CD4-positive, CD25-positive, alpha-beta regulatory T cell (primary cell): ENCODE measurements around the gene NFIC. TPM values are rescaled to one million over a fixed set of nuclear protein-coding genes. Genes with fewer than 3 reads are reported as not detected.
"Not testable (repeated sequence)": the region's sequence is repeated elsewhere in the genome, so short reads cannot be mapped to it uniquely, and the experiment has no call there.

Experiments
- ATAC-seq, 2 donors: fragments of 150-1000 bp; cut with Tn5 transposase; one replicate each; pipeline ENCODE4 v1.10.0; 2021; ENCODE audit warnings: low read depth in 2 of 2, moderate number of reproducible peaks in 2 of 2, moderate library complexity in 1 of 2
- DNase-seq, 3 donors: peaks; one replicate each; pipeline versions ENCODE4 v3.0.0 to v3.0.0-alpha.2; 2012 to 2022; ENCODE audit warnings: mixed read lengths in 1 of 3
- H3K27ac ChIP-seq: one replicate; pipeline ENCODE4 v1.7.0; 2013; ENCODE audit warnings: mild to moderate bottlenecking, low read length; ENCODE audit not compliant: insufficient read depth, poor library complexity, severe bottlenecking
- H3K27me3 ChIP-seq: one replicate; pipeline ENCODE4 v1.7.0; 2013; ENCODE audit warnings: low read length; ENCODE audit not compliant: control insufficient read depth, insufficient read depth
- H3K36me3 ChIP-seq: one replicate; pipeline ENCODE4 v1.7.0; 2013; ENCODE audit warnings: mild to moderate bottlenecking, low read length, moderate library complexity; ENCODE audit not compliant: control insufficient read depth, insufficient read depth
- H3K4me1 ChIP-seq: 2 replicates; pipeline ENCODE4 v1.7.0; 2013; ENCODE audit warnings: mild to moderate bottlenecking, low read length; ENCODE audit not compliant: insufficient read depth, control insufficient read depth, poor library complexity, severe bottlenecking
- H3K4me3 ChIP-seq: one replicate; pipeline ENCODE4 v1.7.0; 2013; ENCODE audit warnings: low read depth, mild to moderate bottlenecking, low read length, moderate library complexity
- H3K9me3 ChIP-seq, 2 experiments: 1 replicate in 1 of 2; 2 replicates in 1 of 2; pipeline ENCODE4 v1.7.0; 2013; ENCODE audit warnings: low read length in 2 of 2, mild to moderate bottlenecking in 1 of 2, moderate library complexity in 1 of 2; ENCODE audit not compliant: control insufficient read depth in 2 of 2
- H3K27ac Mint-ChIP-seq, 3 donors: one replicate each; pipeline ENCODE4 v1.8.0; 2020 to 2022; ENCODE audit warnings: mild to moderate bottlenecking in 3 of 3, mixed read lengths in 3 of 3, moderate library complexity in 2 of 3
- H3K27me3 Mint-ChIP-seq: one replicate; pipeline ENCODE4 v1.8.0; 2022; ENCODE audit warnings: mild to moderate bottlenecking, mixed read lengths
- H3K36me3 Mint-ChIP-seq: one replicate; pipeline ENCODE4 v1.8.0; 2020; ENCODE audit warnings: mixed read lengths
- H3K4me1 Mint-ChIP-seq, 4 donors: one replicate each; pipeline ENCODE4 v1.8.0; 2020 to 2022; ENCODE audit warnings: mixed read lengths in 4 of 4, mild to moderate bottlenecking in 1 of 4
- H3K4me3 Mint-ChIP-seq, 4 donors: one replicate each; pipeline ENCODE4 v1.8.0; 2020 to 2022; ENCODE audit warnings: mild to moderate bottlenecking in 4 of 4, mixed read lengths in 4 of 4, moderate library complexity in 3 of 4
- H3K9me3 Mint-ChIP-seq, 7 donors: one replicate each; pipeline ENCODE4 v1.8.0; 2020 to 2022; ENCODE audit warnings: mixed read lengths in 7 of 7, mild to moderate bottlenecking in 3 of 7, moderate library complexity in 2 of 7
- polyA plus RNA-seq, 4 donors: library from polyadenylated mRNA; unstranded; fragments of 300-500 nt; fragmentation: Illumina TruSeq; gene quantifications; one replicate each; pipeline ENCODE4 v1.2.3, GENCODE V29; 2021
- total RNA-seq: library from RNA; stranded (reverse); gene quantifications from one replicate; pipeline ENCODE4 v1.2.3, GENCODE V29; 2022

The NFIC gene
- total and polyA plus RNA-seq, 5 donors from 2014 or later, result 3.7 to 17.8 (median 4.2) TPM

GRCh38 chr19:3348469-3348868 is 17.9 kb upstream of the NFIC start:
- H3K4me3 ChIP-seq, H3K27me3 Mint-ChIP-seq, ATAC-seq, DNase-seq, H3K4me3 Mint-ChIP-seq, H3K36me3 ChIP-seq, H3K9me3 Mint-ChIP-seq, H3K27me3 ChIP-seq, H3K9me3 ChIP-seq, H3K4me1 ChIP-seq, H3K36me3 Mint-ChIP-seq, H3K27ac ChIP-seq, H3K4me1 Mint-ChIP-seq, H3K27ac Mint-ChIP-seq: not testable (repeated sequence)

GRCh38 chr19:3350014-3350663 is 16.2 kb upstream of the NFIC start:
- no peak for ATAC-seq

GRCh38 chr19:3351702-3352447 is 14.5 kb upstream of the NFIC start:
- Mint-ChIP-seq H3K4me3 (peak overlapping the region in 1 of 4 donors; percentile 38), H3K27ac (no peak overlapping the region), H3K36me3 (peaks cover 4% of the 10 kb centered on the region), H3K4me1 (peaks cover 0 to 2% (median 0%) of the 10 kb centered on the region in 4 donors), H3K9me3 (no peaks in the 10 kb centered on the region), H3K27me3 (peaks cover 12% of the 10 kb centered on the region)
- Histone ChIP-seq H3K36me3 (no peaks in the 10 kb centered on the region), H3K4me1 (no peaks in the 10 kb centered on the region), H3K27me3 (no peaks in the 10 kb centered on the region), H3K27ac (no peak overlapping the region), H3K9me3 (no peaks in the 10 kb centered on the region), H3K4me3 (no peak overlapping the region)
- no peak for ATAC-seq
- no peak for DNase-seq

More at GRCh38 chr19:3350014-3350663, 16.2 kb upstream of the NFIC start:
- Mint-ChIP-seq H3K27ac (no peak overlapping the region), H3K4me1 (no peaks in the 10 kb centered on the region), H3K9me3 (no peaks in the 10 kb centered on the region), H3K36me3 (peaks cover 4% of the 10 kb centered on the region), H3K27me3 (peaks cover 9% of the 10 kb centered on the region), H3K4me3 (no peak overlapping the region)
- Histone ChIP-seq H3K4me3 (no peak overlapping the region), H3K36me3 (no peaks in the 10 kb centered on the region), H3K27me3 (no peaks in the 10 kb centered on the region), H3K27ac (no peak overlapping the region), H3K9me3 (no peaks in the 10 kb centered on the region), H3K4me1 (no peaks in the 10 kb centered on the region)
- DNase-seq, result no peak

- no peak overlapping the region for H3K4me3 ChIP-seq
- ATAC-seq, result no peak
- no peak overlapping the region for H3K27ac ChIP-seq
- DNase-seq, result no peak
- no peaks in the 10 kb centered on the region for H3K27me3 ChIP-seq
- Mint-ChIP-seq H3K27ac (no peak overlapping the region), H3K36me3 (peaks cover 4% of the 10 kb centered on the region), H3K27me3 (peaks cover 23% of the 10 kb centered on the region), H3K9me3 (no peaks in the 10 kb centered on the region), H3K4me3 (no peak overlapping the region), H3K4me1 (peaks cover 0 to 14% (median 2%) of the 10 kb centered on the region in 4 donors)
- no peaks in the 10 kb centered on the region for H3K9me3 ChIP-seq
- peaks cover 11% of the 10 kb centered on the region for H3K4me1 ChIP-seq
- H3K36me3 ChIP-seq, result no peaks in the 10 kb centered on the region
These were observed 12.9 kb upstream of the NFIC start for GRCh38 chr19:3353493-3353892.

GRCh38 chr19:3356805-3357204 is 9.6 kb upstream of the NFIC start:
- ATAC-seq (no peak), DNase-seq (no peak)
- Histone ChIP-seq H3K4me3 (no peak overlapping the region), H3K36me3 (no peaks in the 10 kb centered on the region), H3K27me3 (no peaks in the 10 kb centered on the region), H3K4me1 (peaks cover 31% of the 10 kb centered on the region), H3K9me3 (no peaks in the 10 kb centered on the region), H3K27ac (no peak overlapping the region)
- Mint-ChIP-seq H3K36me3 (peaks cover 4% of the 10 kb centered on the region), H3K27me3 (peaks cover 21% of the 10 kb centered on the region), H3K4me3 (peak overlapping the region; percentile 52 to 91 (median 80)), H3K4me1 (peaks cover 0 to 24% (median 6%) of the 10 kb centered on the region in 4 donors), H3K9me3 (no peaks in the 10 kb centered on the region), H3K27ac (no peak overlapping the region)

- peaks cover 0 to 31% (median 13%) of the 10 kb centered on the region in 4 donors for H3K4me1 Mint-ChIP-seq
- peak overlapping the region; percentile 60 to 78 (median 71) for H3K27ac Mint-ChIP-seq
- no peaks in the 10 kb centered on the region for H3K27me3 ChIP-seq
- H3K27ac ChIP-seq, result no peak overlapping the region
- H3K4me1 ChIP-seq, result peaks cover 31% of the 10 kb centered on the region
- DNase-seq, result no peak
- H3K36me3 ChIP-seq, result no peaks in the 10 kb centered on the region
- H3K9me3 Mint-ChIP-seq, result peaks cover 0 to 1% (median 0%) of the 10 kb centered on the region in 7 donors
- H3K4me3 Mint-ChIP-seq, result peak overlapping the region; percentile 84 to 91 (median 88)
- H3K9me3 ChIP-seq, result no peaks in the 10 kb centered on the region
- ATAC-seq, result no peak
- H3K27me3 Mint-ChIP-seq, result peaks cover 20% of the 10 kb centered on the region
- H3K36me3 Mint-ChIP-seq, result peaks cover 4% of the 10 kb centered on the region
- no peak overlapping the region for H3K4me3 ChIP-seq
These were observed 9.0 kb upstream of the NFIC start for GRCh38 chr19:3357271-3357991.

GRCh38 chr19:3357992-3358688 is 8.2 kb upstream of the NFIC start:
- Histone ChIP-seq H3K9me3 (no peaks in the 10 kb centered on the region), H3K4me1 (peaks cover 31% of the 10 kb centered on the region), H3K27ac (no peak overlapping the region), H3K27me3 (no peaks in the 10 kb centered on the region), H3K36me3 (no peaks in the 10 kb centered on the region), H3K4me3 (no peak overlapping the region)
- H3K27me3 Mint-ChIP-seq, result peaks cover 26% of the 10 kb centered on the region
- peaks cover 0 to 1% (median 0%) of the 10 kb centered on the region in 7 donors for H3K9me3 Mint-ChIP-seq
- H3K4me3 Mint-ChIP-seq, result peak overlapping the region; percentile 84 to 91 (median 88)
- H3K36me3 Mint-ChIP-seq, result peaks cover 4% of the 10 kb centered on the region
- DNase-seq, result no peak
- peak overlapping the region; percentile 40 to 78 (median 71) for H3K27ac Mint-ChIP-seq
- no peak for ATAC-seq
- peaks cover 0 to 37% (median 18%) of the 10 kb centered on the region in 4 donors for H3K4me1 Mint-ChIP-seq
